K562 (cell line): ENCODE measurements around the gene NKAPL. TPM values are rescaled to one million over a fixed set of nuclear protein-coding genes. Genes with fewer than 3 reads are reported as not detected.

Experiments used
- BCL6 ChIP-seq: fragments of 250-450 bp; sonication (Bioruptor Pico); IDR thresholded peaks from 2 replicates; pipeline ENCODE4 v1.4.0; 2020
- CC2D1A ChIP-seq: fragments of 450-650 bp; IDR thresholded peaks from 2 replicates; pipeline ENCODE4 v1.6.1; 2017; ENCODE audit warnings: mild to moderate bottlenecking
- ERF ChIP-seq: fragments of 450-650 bp; formaldehyde crosslinking; IDR thresholded peaks from 2 replicates; pipeline ENCODE4 v1.4.0; 2020; ENCODE audit warnings: mild to moderate bottlenecking, mixed read lengths
- GTF2B ChIP-seq: IDR thresholded peaks from 2 replicates; pipeline ENCODE4 v1.6.1; 2011; ENCODE audit not compliant: insufficient read length; ENCODE audit errors: extremely low read depth
- HEY1 ChIP-seq: fragments of 250-450 bp; sonication (Bioruptor Pico); IDR thresholded peaks from 2 replicates; pipeline ENCODE4 v1.5.0; 2020; ENCODE audit warnings: mild to moderate bottlenecking, moderate library complexity, borderline replicate concordance
- ILK ChIP-seq: fragments of 450-650 bp; IDR thresholded peaks from 2 replicates; pipeline ENCODE4 v1.6.1; 2016; ENCODE audit warnings: missing genetic modification characterization, low read depth, mild to moderate bottlenecking, missing compliant biosample characterization, moderate library complexity, borderline replicate concordance
- KAT2B ChIP-seq: IDR thresholded peaks from one replicate; pipeline ENCODE4 v1.6.1; 2012; ENCODE audit warnings: low read depth, mild to moderate bottlenecking, control low read depth, inconsistent platforms, low read length, moderate library complexity
- KDM1A ChIP-seq, 2 experiments: fragments of 450-650 bp; IDR thresholded peaks; 2 replicates each; pipeline ENCODE4 v1.6.1; 2016; ENCODE audit warnings: mild to moderate bottlenecking in 2 of 2
- KDM2B ChIP-seq: fragments of 250-450 bp; sonication (Bioruptor Pico); IDR thresholded peaks from 2 replicates; pipeline ENCODE4 v1.8.0; 2021; ENCODE audit warnings: mild to moderate bottlenecking, moderate library complexity
- MCM2 ChIP-seq: fragments of 450-650 bp; IDR thresholded peaks from 2 replicates; pipeline ENCODE4 v1.6.1; 2017; ENCODE audit warnings: low read depth, mild to moderate bottlenecking
- MEF2A ChIP-seq: IDR thresholded peaks from 2 replicates; pipeline ENCODE4 v1.6.1; 2011; ENCODE audit warnings: low read depth, mild to moderate bottlenecking, low read length, moderate library complexity; ENCODE audit not compliant: control insufficient read depth
- PRMT5 ChIP-seq: sonication (generic); formaldehyde crosslinking; IDR thresholded peaks from 2 replicates; pipeline ENCODE4 v1.5.0; 2020; ENCODE audit warnings: missing genetic modification reagents
- RBBP5 ChIP-seq: fragments of 200-600 bp; sonication (generic); IDR thresholded peaks from 2 replicates; pipeline ENCODE4 v1.6.1; 2012; ENCODE audit warnings: borderline replicate concordance, mild to moderate bottlenecking, low read length, control low read depth, inconsistent platforms; ENCODE audit not compliant: insufficient read depth, poor library complexity, severe bottlenecking
- RNF2 ChIP-seq: sonication (generic); IDR thresholded peaks from 2 replicates; pipeline ENCODE4 v1.6.1; 2016
- SAP30 ChIP-seq: fragments of 200-600 bp; sonication (generic); IDR thresholded peaks from 2 replicates; pipeline ENCODE4 v1.6.1; 2012; ENCODE audit warnings: borderline replicate concordance, low read depth, mild to moderate bottlenecking, moderate library complexity, low read length, control low read depth, inconsistent platforms; ENCODE audit not compliant: insufficient read depth, poor library complexity, severe bottlenecking
- SMARCA4 ChIP-seq: fragments of 450-650 bp; IDR thresholded peaks from 2 replicates; pipeline ENCODE4 v1.6.1; 2016
- SUPT5H ChIP-seq: fragments of 450-650 bp; IDR thresholded peaks from 2 replicates; pipeline ENCODE4 v1.6.1; 2016
- TAL1 ChIP-seq: fragments of 450-650 bp; IDR thresholded peaks from 2 replicates; pipeline ENCODE4 v1.6.1; 2016; ENCODE audit warnings: mild to moderate bottlenecking
- TCFL5 ChIP-seq: fragments of 250-450 bp; sonication (Bioruptor Pico); conservative IDR thresholded peaks from 2 replicates; pipeline ENCODE4 v1.6.1; 2021; ENCODE audit warnings: mild to moderate bottlenecking, moderate library complexity, matching md5 sums
- TRIM28 ChIP-seq: fragments of 450-650 bp; IDR thresholded peaks from 2 replicates; pipeline ENCODE4 v1.6.1; 2017
- ZFP30 ChIP-seq: fragments of 250-450 bp; sonication (Bioruptor Pico); IDR thresholded peaks from 2 replicates; pipeline ENCODE4 v1.8.0; 2022; ENCODE audit warnings: moderate library complexity, mild to moderate bottlenecking, inconsistent platforms, borderline replicate concordance
- ZNF175 ChIP-seq: fragments of 200-800 bp; sonication (Bioruptor generic); IDR thresholded peaks from 2 replicates; pipeline ENCODE4 v1.6.1; 2016; ENCODE audit warnings: low read depth, mild to moderate bottlenecking, missing genetic modification characterization, missing compliant biosample characterization
- ZNF354B ChIP-seq: fragments of 250-450 bp; sonication (Bioruptor Pico); IDR thresholded peaks from 2 replicates; pipeline ENCODE4 v1.4.0; 2020
- ZNF507 ChIP-seq: conservative IDR thresholded peaks from 2 replicates; pipeline ENCODE4 v1.6.1; 2017; ENCODE audit warnings: missing genetic modification characterization, missing compliant biosample characterization
- ZNF589 ChIP-seq: fragments of 200-800 bp; sonication (Bioruptor generic); IDR thresholded peaks from 2 replicates; pipeline ENCODE4 v1.6.1; 2016; ENCODE audit warnings: low read depth, missing genetic modification characterization, missing compliant biosample characterization
- polyA plus RNA-seq, 8 experiments: library from polyadenylated mRNA; depleted of rRNA in 4 of 8; stranded (reverse) in 5 of 8; unstranded in 3 of 8; fragments of >200 nt; fragmentation: Nextera tagmentation in 2 of 8; fragmentation: Illumina TruSeq in 1 of 8; extraction: Ambion mirVana in 2 of 8; extraction: Trizol in 1 of 8; gene quantifications; 2 replicates each; pipeline versions ENCODE4 v1.2.1 to v1.2.3, GENCODE V29; 2011 to 2014; ENCODE audit warnings: inconsistent platforms in 1 of 8, missing spikeins in 1 of 8
- total RNA-seq, 7 experiments: library from RNA; depleted of rRNA in 6 of 7; stranded (reverse); fragments of >200 nt in 6 of 7; fragmentation: Illumina TruSeq in 2 of 7; extraction: Trizol in 2 of 7; gene quantifications; 2 replicates each; pipeline versions ENCODE4 v1.2.1 to v1.2.3, GENCODE V29; 2011 to 2021; ENCODE audit warnings: low replicate concordance in 1 of 7
- TF ChIP-seq, protein P1 (sequence below): sonication (generic); formaldehyde crosslinking; IDR thresholded peaks from 2 replicates; pipeline ENCODE4 v1.8.0; 2023; ENCODE audit warnings: mild to moderate bottlenecking, missing genetic modification reagents

Gene NKAPL
- total and polyA plus RNA-seq, 9 of the 15 experiments (the other 6 are each of a cell fraction or from before 2014, with no cell fraction given) = not detected

- TF ChIP-seq, protein P1, sequence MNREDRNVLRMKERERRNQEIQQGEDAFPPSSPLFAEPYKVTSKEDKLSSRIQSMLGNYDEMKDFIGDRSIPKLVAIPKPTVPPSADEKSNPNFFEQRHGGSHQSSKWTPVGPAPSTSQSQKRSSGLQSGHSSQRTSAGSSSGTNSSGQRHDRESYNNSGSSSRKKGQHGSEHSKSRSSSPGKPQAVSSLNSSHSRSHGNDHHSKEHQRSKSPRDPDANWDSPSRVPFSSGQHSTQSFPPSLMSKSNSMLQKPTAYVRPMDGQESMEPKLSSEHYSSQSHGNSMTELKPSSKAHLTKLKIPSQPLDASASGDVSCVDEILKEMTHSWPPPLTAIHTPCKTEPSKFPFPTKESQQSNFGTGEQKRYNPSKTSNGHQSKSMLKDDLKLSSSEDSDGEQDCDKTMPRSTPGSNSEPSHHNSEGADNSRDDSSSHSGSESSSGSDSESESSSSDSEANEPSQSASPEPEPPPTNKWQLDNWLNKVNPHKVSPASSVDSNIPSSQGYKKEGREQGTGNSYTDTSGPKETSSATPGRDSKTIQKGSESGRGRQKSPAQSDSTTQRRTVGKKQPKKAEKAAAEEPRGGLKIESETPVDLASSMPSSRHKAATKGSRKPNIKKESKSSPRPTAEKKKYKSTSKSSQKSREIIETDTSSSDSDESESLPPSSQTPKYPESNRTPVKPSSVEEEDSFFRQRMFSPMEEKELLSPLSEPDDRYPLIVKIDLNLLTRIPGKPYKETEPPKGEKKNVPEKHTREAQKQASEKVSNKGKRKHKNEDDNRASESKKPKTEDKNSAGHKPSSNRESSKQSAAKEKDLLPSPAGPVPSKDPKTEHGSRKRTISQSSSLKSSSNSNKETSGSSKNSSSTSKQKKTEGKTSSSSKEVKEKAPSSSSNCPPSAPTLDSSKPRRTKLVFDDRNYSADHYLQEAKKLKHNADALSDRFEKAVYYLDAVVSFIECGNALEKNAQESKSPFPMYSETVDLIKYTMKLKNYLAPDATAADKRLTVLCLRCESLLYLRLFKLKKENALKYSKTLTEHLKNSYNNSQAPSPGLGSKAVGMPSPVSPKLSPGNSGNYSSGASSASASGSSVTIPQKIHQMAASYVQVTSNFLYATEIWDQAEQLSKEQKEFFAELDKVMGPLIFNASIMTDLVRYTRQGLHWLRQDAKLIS = no peak
- TF ChIP-seq MEF2A = peak; percentile 54; the same call in 1 of the 2 replicates
- TF ChIP-seq ZNF589 (CRISPR knock-in tag) = no peak
- TF ChIP-seq ZNF175 (CRISPR knock-in tag) = no peak
- no peak for TF ChIP-seq ZNF354B
- TF ChIP-seq GTF2B = peak; percentile 85
- TF ChIP-seq RNF2 = 0 out of 2 replicates have a peak, but pooled peaks have one; percentile 87
- TF ChIP-seq ZFP30 (CRISPR knock-in tag) = no peak
- TF ChIP-seq MCM2 = no peak
- TF ChIP-seq HEY1 (CRISPR knock-in tag) = no peak
- TF ChIP-seq KAT2B = no peak
- peak; percentile 77; the same call in 1 of the 2 replicates for TF ChIP-seq ERF (CRISPR knock-in tag)
- TF ChIP-seq TRIM28 = no peak
- TF ChIP-seq SUPT5H = peak; percentile 94
- peak; percentile 33; the same call in 1 of the 2 replicates for TF ChIP-seq SMARCA4
- no peak for TF ChIP-seq ILK (tag)
- TF ChIP-seq TCFL5 (CRISPR knock-in tag) = no peak
- no peak for TF ChIP-seq ZNF507 (tag)
- TF ChIP-seq RBBP5 = peak; percentile 29
- TF ChIP-seq SAP30 = no peak
- no peak for TF ChIP-seq PRMT5 (CRISPR knock-in tag)
- TF ChIP-seq BCL6 = no peak
- TF ChIP-seq TAL1 = no peak
- TF ChIP-seq KDM2B (CRISPR knock-in tag) = no peak
- peak; percentile 27 to 49; a peak in 2 of 4 replicates for TF ChIP-seq KDM1A (IDR thresholded peaks at IDR 0.05)
- TF ChIP-seq CC2D1A = no peak
These were observed 38.6 kb upstream of the NKAPL start (continued) for GRCh38 chr6:28220257-28221133.
